GM21360 (cell line): Measurements from ENCODE around the gene KMT2C.
"Not testable (repeated sequence)": the region's sequence is repeated elsewhere in the genome, so short reads cannot be mapped to it uniquely, and the experiment has no call there.

ENCODE experiments used
- ATAC-seq: cut with Tn5 transposase; IDR thresholded peaks from one replicate; pipeline ENCODE4 v1.9.1; 2021; ENCODE audit warnings: mild to moderate bottlenecking, moderate library complexity; ENCODE audit not compliant: unreplicated experiment

The KMT2C gene

GRCh38 chr7:152365982-152366603, 69.7 kb downstream of the KMT2C start:
- ATAC-seq, result no peak

- ATAC-seq, result no peak
Measured at GRCh38 chr7:152363798-152364197, 72.0 kb downstream of the KMT2C start.

GRCh38 chr7:152362128-152362926, 73.5 kb downstream of the KMT2C start:
- no peak for ATAC-seq

GRCh38 chr7:152355474-152356057, 80.2 kb downstream of the KMT2C start:
- ATAC-seq, result peak; percentile 52

GRCh38 chr7:152354061-152354460, 81.7 kb downstream of the KMT2C start:
- no peak for ATAC-seq

GRCh38 chr7:152353281-152353680, 82.5 kb downstream of the KMT2C start:
- not testable (repeated sequence) for ATAC-seq

- not testable (repeated sequence) for ATAC-seq
Measured at GRCh38 chr7:152351747-152352146, 84.1 kb downstream of the KMT2C start.

GRCh38 chr7:152351168-152351567, 84.6 kb downstream of the KMT2C start:
- no peak for ATAC-seq

- no peak for ATAC-seq
Measured at GRCh38 chr7:152347888-152348287, 87.9 kb downstream of the KMT2C start.

- ATAC-seq, result no peak
Measured at GRCh38 chr7:152344253-152344652, 91.5 kb downstream of the KMT2C start.

- ATAC-seq, result no peak
Measured at GRCh38 chr7:152342796-152343195, 93.0 kb downstream of the KMT2C start.

GRCh38 chr7:152341914-152342236, 93.9 kb downstream of the KMT2C start:
- ATAC-seq, result no peak

- peak; percentile 61 for ATAC-seq
Measured at GRCh38 chr7:152341039-152341913, 94.5 kb downstream of the KMT2C start.

GRCh38 chr7:152340161-152340560, 95.6 kb downstream of the KMT2C start:
- no peak for ATAC-seq

- ATAC-seq, result no peak
Measured at GRCh38 chr7:152338561-152338960, 97.2 kb downstream of the KMT2C start.

GRCh38 chr7:152336754-152337368, 98.9 kb downstream of the KMT2C start:
- no peak for ATAC-seq

- no peak for ATAC-seq
Measured at GRCh38 chr7:152335900-152336571, 99.8 kb downstream of the KMT2C start.

- ATAC-seq, result no peak
Measured at GRCh38 chr7:152333134-152333533, 102.7 kb downstream of the KMT2C start.

GRCh38 chr7:152330827-152331226, 105.0 kb downstream of the KMT2C start:
- no peak for ATAC-seq

GRCh38 chr7:152329469-152329868, 106.3 kb downstream of the KMT2C start:
- no peak for ATAC-seq
